Measurements from ENCODE around the gene DNAI2. TPM values are rescaled to one million over a fixed set of nuclear protein-coding genes. Genes with fewer than 3 reads are reported as not detected.

Gene DNAI2
- total and polyA plus RNA-seq, 7 donors, result not detected

- peak; percentile 63 for TF ChIP-seq CTCF (IDR thresholded peaks at IDR 0.05)
- H3K36me3 ChIP-seq (ENCODE audit: insufficient read depth in 1 of 2, low read depth in 1 of 2), result no peaks in the 10 kb centered on the region
- DNase-seq (peak; percentile 52 to 77), ATAC-seq (peak; percentile 78 to 86 (median 78))
- WGBS, 3 donors, result 26 to 35% (median 29%) methylated on average over 25 to 28 of the region's 28 CpGs
- H3K27me3 ChIP-seq (ENCODE audit: insufficient read depth in 3 of 3, low read length in 2 of 3), result peaks cover 0 to 49% (median 13%) of the 10 kb centered on the region in 3 donors
- no peaks in the 10 kb centered on the region for H3K4me1 ChIP-seq
- intact Hi-C loops (cut with DNase I), result loop anchor here (5.0 to 10.0 kb wide), 3 partner anchors 64 to 149 kb away; partner anchors contain the start of gene TTYH2 (in 2 of the 2)
- no peak within 1 kb of the TSS for H3K4me3 ChIP-seq
- H3K9me3 ChIP-seq, result no peaks in the 10 kb centered on the region
- no peak within 1 kb of the TSS for H3K27ac ChIP-seq
These were observed 87.4 kb downstream of the DNAI2 start, which contains the start of gene BTBD17 for GRCh38 chr17:74361230-74362068. Gene BTBD17, minus strand, starts transcription at chr17:74361868. Its CDS starts 49 bp downstream, at chr17:74361819.

DNA sequence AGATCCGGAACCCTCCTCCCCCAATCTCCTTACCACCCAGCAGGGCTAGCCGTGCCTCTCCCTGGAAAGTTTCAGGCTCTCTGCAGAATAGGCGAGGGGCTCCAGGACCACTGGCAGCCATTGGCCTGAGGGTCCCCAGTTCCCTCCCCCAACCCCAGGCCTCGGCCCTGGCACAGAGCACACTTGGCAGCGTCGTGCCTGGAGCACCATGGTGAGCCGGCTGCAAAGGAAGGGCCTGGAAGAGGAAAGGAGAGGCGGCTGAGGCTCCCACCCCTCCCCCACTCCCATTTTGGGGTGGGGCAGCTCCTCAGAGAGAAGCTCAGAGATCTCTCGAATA, 88.0 kb downstream of the DNAI2 start:
- ATAC-seq (no peak), DNase-seq (no peak)
- Histone ChIP-seq H3K27ac (no peak overlapping the region), H3K9me3 (no peaks in the 10 kb centered on the region), H3K4me1 (no peaks in the 10 kb centered on the region), H3K4me3 (no peak overlapping the region), H3K36me3 (ENCODE audit: insufficient read depth in 1 of 2, low read depth in 1 of 2) (no peaks in the 10 kb centered on the region), H3K27me3 (ENCODE audit: insufficient read depth in 3 of 3, low read length in 2 of 3) (peaks cover 0 to 43% (median 8%) of the 10 kb centered on the region in 3 donors)
- no peak for TF ChIP-seq CTCF (IDR thresholded peaks at IDR 0.05)
- intact Hi-C loops (cut with DNase I), result loop anchor here (5.0 to 10.0 kb wide), 3 partner anchors 65 to 150 kb away; partner anchors contain the start of gene TTYH2 (in 2 of the 2)
- 15 to 20% (median 19%) methylated on average over 9 of the region's 9 CpGs for WGBS, 3 donors

- WGBS, 3 donors, result 23 to 32% (median 27%) methylated on average over 13 to 14 of the region's 14 CpGs
- peaks cover 0 to 34% (median 4%) of the 10 kb centered on the region in 3 donors for H3K27me3 ChIP-seq (ENCODE audit: insufficient read depth in 3 of 3, low read length in 2 of 3)
- intact Hi-C loops (cut with DNase I), result loop anchor here (5.0 to 10.0 kb wide), 3 partner anchors 66 to 151 kb away; partner anchors contain the start of gene TTYH2 (in 2 of the 2)
- no peak overlapping the region for H3K27ac ChIP-seq
- no peaks in the 10 kb centered on the region for H3K36me3 ChIP-seq (ENCODE audit: insufficient read depth in 1 of 2, low read depth in 1 of 2)
- TF ChIP-seq CTCF (IDR thresholded peaks at IDR 0.05), result no peak
- ATAC-seq, result no peak
- no peak for DNase-seq
- H3K4me3 ChIP-seq, result no peak overlapping the region
- H3K4me1 ChIP-seq, result no peaks in the 10 kb centered on the region
- no peaks in the 10 kb centered on the region for H3K9me3 ChIP-seq
These were observed 88.9 kb downstream of the DNAI2 start for GRCh38 chr17:74362810-74363498.

Other genes starting within 250 kb of the DNAI2 start
- 1,000 to 10,000 TPM; 1,032 to 1,360 (median 1,076) TPM for gene RPL38, start 70.6 kb upstream of the DNAI2 start, total RNA-seq
- gene RPL38, start 70.6 kb upstream of the DNAI2 start, polyA plus RNA-seq, result 1,000 to 10,000 TPM; 1,779 to 1,956 (median 1,791) TPM
- 10 to 100 TPM in 1 of 4 donors, 1 to 10 TPM in 3; 5.1 to 16.4 (median 7.7) TPM for gene TTYH2, start 60.7 kb upstream of the DNAI2 start, total RNA-seq
- 1 to 10 TPM in 2 of 3 donors, under 1 TPM in 1; 0.89 to 5.1 (median 2.9) TPM for gene TTYH2, start 60.7 kb upstream of the DNAI2 start, polyA plus RNA-seq
- gene KIF19, start 52.0 kb downstream of the DNAI2 start, total RNA-seq, result under 1 TPM; 0.17 to 0.44 (median 0.29) TPM
- gene KIF19, start 52.0 kb downstream of the DNAI2 start, polyA plus RNA-seq, result under 1 TPM; 0.13 to 0.30 (median 0.27) TPM
- gene BTBD17, start 87.6 kb downstream of the DNAI2 start, total RNA-seq, result not detected
- not detected for gene BTBD17, start 87.6 kb downstream of the DNAI2 start, polyA plus RNA-seq
- gene GPR142, start 93.3 kb downstream of the DNAI2 start, total RNA-seq, result not detected
- gene GPR142, start 93.3 kb downstream of the DNAI2 start, polyA plus RNA-seq, result not detected
- gene GPRC5C, start 157.9 kb downstream of the DNAI2 start, total RNA-seq, result 100 to 1,000 TPM in 2 of 4 donors, 10 to 100 TPM in 2; 57.0 to 123 (median 97.7) TPM
- 10 to 100 TPM; 42.9 to 47.7 (median 44.8) TPM for gene GPRC5C, start 157.9 kb downstream of the DNAI2 start, polyA plus RNA-seq
- gene CD300A, start 192.4 kb downstream of the DNAI2 start, total RNA-seq, result 1 to 10 TPM in 2 of 4 donors, under 1 TPM in 2; 0.54 to 2.4 (median 1.2) TPM
- under 1 TPM; 0.29 to 0.69 (median 0.38) TPM for gene CD300A, start 192.4 kb downstream of the DNAI2 start, polyA plus RNA-seq